Measurements from ENCODE around the gene TYMP. TPM values are rescaled to one million over a fixed set of nuclear protein-coding genes. Genes with fewer than 3 reads are reported as not detected.
A peak's percentile ranks its signal among the peaks of the same experiment; 100 is the strongest.

TYMP gene
- total and polyA plus RNA-seq, 10 of the 15 experiments (the other 5 are each of a cell fraction or from before 2014, with no cell fraction given): 0.42 to 57.8 (median 24.6) TPM

DNA sequence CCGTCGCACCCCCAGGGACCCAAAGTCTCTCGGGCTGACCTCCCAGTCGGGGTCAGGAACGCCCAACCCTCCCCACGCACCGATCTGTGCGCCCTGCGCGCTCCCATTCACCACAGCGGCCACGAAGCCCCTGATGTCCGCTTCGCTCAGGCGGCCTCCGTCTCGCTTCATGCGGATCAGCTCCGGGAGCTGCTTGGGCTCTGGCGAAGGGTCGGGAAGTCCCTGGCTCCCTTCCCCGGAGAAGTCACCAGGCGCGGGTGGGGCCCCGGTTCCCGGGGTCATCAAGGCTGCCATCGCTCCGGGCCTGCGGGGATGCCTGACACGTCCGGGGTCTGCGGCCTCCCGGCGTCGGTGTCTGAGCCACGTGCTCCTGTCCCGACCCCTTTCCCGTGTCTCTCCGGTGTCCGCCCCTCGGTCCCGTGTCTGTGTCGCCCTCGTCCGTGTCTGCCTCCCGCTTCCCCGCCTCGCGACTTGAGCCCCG, 356 bp downstream of the TYMP start (continued):
- TF ChIP-seq SKIL (IDR thresholded peaks at IDR 0.05; ENCODE audit: low read depth, poor library complexity, severe bottlenecking) (no peak), POLR2AphosphoS5 (IDR thresholded peaks at IDR 0.05; ENCODE audit: low read length) (peak; percentile 7; the same call in 1 of the 2 replicates), NBN (IDR thresholded peaks at IDR 0.05) (0 out of 2 replicates have a peak, but pooled peaks have one; percentile 28), YBX1 (IDR thresholded peaks at IDR 0.05) (no peak), HDGF (IDR thresholded peaks at IDR 0.05) (0 out of 2 replicates have a peak, but pooled peaks have one; percentile 54), BMI1 (IDR thresholded peaks at IDR 0.05; ENCODE audit: borderline replicate concordance) (no peak), HDAC2 (IDR thresholded peaks at IDR 0.05) (no peak), SUZ12 (IDR thresholded peaks at IDR 0.05; ENCODE audit: unreplicated experiment) (no peak), JUND (IDR thresholded peaks at IDR 0.05; ENCODE audit: low read depth, low read length) (no peak), POLR2AphosphoS2 (IDR thresholded peaks at IDR 0.05; ENCODE audit: low read depth, low read length) (peak; percentile 76), GATAD2B (conservative IDR thresholded peaks at IDR 0.05; ENCODE audit: low read depth) (no peak), POLR2A (IDR thresholded peaks at IDR 0.05; ENCODE audit: low read depth, low read length) (no peak), ASH2L (IDR thresholded peaks at IDR 0.05; ENCODE audit: borderline replicate concordance, low read depth) (no peak)
